ENCODE data around the gene RRP8.

RRP8 gene

GRCh38 chr11:6632116-6633073, 29.0 kb upstream of the RRP8 start:
- DNase-seq (ENCODE audit: low spot score), result no peak

GRCh38 chr11:6631361-6631890, 28.0 kb upstream of the RRP8 start:
- no peak for DNase-seq (ENCODE audit: low spot score)

- DNase-seq (ENCODE audit: low spot score), result no peak
Observed at GRCh38 chr11:6630632-6631291, 27.3 kb upstream of the RRP8 start.

GRCh38 chr11:6629892-6630631, 26.6 kb upstream of the RRP8 start:
- no peak for DNase-seq (ENCODE audit: low spot score)

- DNase-seq (ENCODE audit: low spot score), result no peak
Observed at GRCh38 chr11:6629573-6629891, 26.1 kb upstream of the RRP8 start.

- no peak for DNase-seq (ENCODE audit: low spot score)
Observed at GRCh38 chr11:6628526-6628925, 25.1 kb upstream of the RRP8 start.

GRCh38 chr11:6627762-6628241, 24.4 kb upstream of the RRP8 start:
- DNase-seq (ENCODE audit: low spot score), result no peak

- DNase-seq (ENCODE audit: low spot score), result no peak
Observed at GRCh38 chr11:6626971-6627761, 23.8 kb upstream of the RRP8 start.

- no peak for DNase-seq (ENCODE audit: low spot score)
Observed at GRCh38 chr11:6625832-6626420, 22.5 kb upstream of the RRP8 start.

- no peak for DNase-seq (ENCODE audit: low spot score)
Observed at GRCh38 chr11:6625156-6625831, 21.9 kb upstream of the RRP8 start.

GRCh38 chr11:6623391-6624363, 20.3 kb upstream of the RRP8 start:
- DNase-seq (ENCODE audit: low spot score), result no peak

- no peak for DNase-seq (ENCODE audit: low spot score)
Observed at GRCh38 chr11:6622261-6623171, 19.1 kb upstream of the RRP8 start.

- no peak for DNase-seq (ENCODE audit: low spot score)
Observed at GRCh38 chr11:6621711-6622211, 18.3 kb upstream of the RRP8 start.

GRCh38 chr11:6620636-6621035, 17.2 kb upstream of the RRP8 start:
- DNase-seq (ENCODE audit: low spot score), result no peak

- DNase-seq (ENCODE audit: low spot score), result peak; percentile 93
Observed at GRCh38 chr11:6619004-6619745, 15.8 kb upstream of the RRP8 start, which contains the start of gene TPP1. Gene TPP1 (minus strand): TSS chr11:6619422. CDS start chr11:6619400, 22 bp downstream.

GRCh38 chr11:6618117-6619003, 14.9 kb upstream of the RRP8 start:
- DNase-seq (ENCODE audit: low spot score), result peak; percentile 81

Data from CD4-positive, alpha-beta T cell treated with Interleukin-15 for 4 hours (primary cell).